GM23338 (cell line): ENCODE results near the gene ZACN. TPM values are rescaled to one million over a fixed set of nuclear protein-coding genes. Genes with fewer than 3 reads are reported as not detected.

Experiments
- ATAC-seq: fragments of 200-7000 bp; cut with Tn5 transposase; 3 replicates; pipeline ENCODE4 v1.9.1; 2020
- DNase-seq: peaks from one replicate; pipeline ENCODE4 v3.0.0-alpha.2; 2015; ENCODE audit warnings: low spot score
- H2AFZ ChIP-seq: fragments of 200-600 bp; sonication (generic); 2 replicates; pipeline ENCODE4 v1.8.0; 2016; ENCODE audit warnings: antibody characterized with exemption, mild to moderate bottlenecking, moderate library complexity
- H3F3A ChIP-seq: fragments of 200-600 bp; sonication (generic); replicated peaks from 2 replicates; pipeline ENCODE4 v1.8.0; 2017; ENCODE audit warnings: antibody characterized with exemption, mixed run types, low read depth
- H3K27ac ChIP-seq: fragments of 200-600 bp; sonication (generic); 2 replicates; pipeline ENCODE4 v1.6.1; 2016; ENCODE audit warnings: low read depth
- H3K27me3 ChIP-seq: fragments of 200-600 bp; sonication (generic); 2 replicates; pipeline ENCODE4 v1.8.0; 2016; ENCODE audit warnings: mild to moderate bottlenecking, mixed run types, moderate library complexity; ENCODE audit not compliant: insufficient read depth
- H3K36me3 ChIP-seq: fragments of 200-600 bp; sonication (generic); 2 replicates; pipeline ENCODE4 v1.8.0; 2016; ENCODE audit warnings: mild to moderate bottlenecking; ENCODE audit not compliant: insufficient read depth
- H3K4me1 ChIP-seq: fragments of 200-600 bp; sonication (generic); 2 replicates; pipeline ENCODE4 v1.8.0; 2016; ENCODE audit warnings: mild to moderate bottlenecking, moderate library complexity; ENCODE audit not compliant: insufficient read depth
- H3K4me2 ChIP-seq: fragments of 200-600 bp; sonication (generic); 2 replicates; pipeline ENCODE4 v1.7.1; 2017; ENCODE audit warnings: mixed run types
- H3K4me3 ChIP-seq: fragments of 200-600 bp; sonication (generic); 2 replicates; pipeline ENCODE4 v1.6.1; 2016; ENCODE audit warnings: mixed run types
- H3K79me2 ChIP-seq: fragments of 200-600 bp; sonication (generic); replicated peaks from 2 replicates; pipeline ENCODE4 v1.8.0; 2017; ENCODE audit warnings: mild to moderate bottlenecking; ENCODE audit not compliant: insufficient read depth
- H3K9me2 ChIP-seq: fragments of 200-600 bp; sonication (generic); 2 replicates; pipeline ENCODE4 v1.8.0; 2017; ENCODE audit not compliant: insufficient read depth
- H4K20me1 ChIP-seq: fragments of 200-600 bp; sonication (generic); replicated peaks from 2 replicates; pipeline ENCODE4 v1.8.0; 2017; ENCODE audit warnings: mild to moderate bottlenecking; ENCODE audit not compliant: insufficient read depth
- H3K27ac Mint-ChIP-seq: 2 replicates; pipeline ENCODE4 v1.8.0; 2020; ENCODE audit warnings: inconsistent platforms, mild to moderate bottlenecking, moderate library complexity, mixed read lengths
- H3K27me3 Mint-ChIP-seq: 3 replicates; pipeline ENCODE4 v1.8.0; 2022; ENCODE audit warnings: low read depth, mild to moderate bottlenecking, moderate library complexity, mixed read lengths, inconsistent platforms; ENCODE audit not compliant: insufficient read depth, poor library complexity
- H3K36me3 Mint-ChIP-seq: 3 replicates; pipeline ENCODE4 v1.8.0; 2021; ENCODE audit warnings: low read depth, mild to moderate bottlenecking, inconsistent platforms, moderate library complexity, mixed read lengths
- H3K4me1 Mint-ChIP-seq: 3 replicates; pipeline ENCODE4 v1.8.0; 2020; ENCODE audit warnings: mild to moderate bottlenecking, inconsistent platforms, mixed read lengths
- H3K4me3 Mint-ChIP-seq: 3 replicates; pipeline ENCODE4 v1.8.0; 2021; ENCODE audit warnings: moderate library complexity, mild to moderate bottlenecking, inconsistent platforms, mixed read lengths
- H3K9me3 Mint-ChIP-seq: 3 replicates; pipeline ENCODE4 v1.8.0; 2020; ENCODE audit warnings: moderate library complexity, mild to moderate bottlenecking, inconsistent platforms, mixed read lengths
- JUNB ChIP-seq: IDR thresholded peaks from one replicate; pipeline ENCODE4 v1.6.1; 2016; ENCODE audit warnings: antibody characterized with exemption; ENCODE audit not compliant: unreplicated experiment
- NANOG ChIP-seq: IDR thresholded peaks from 2 replicates; pipeline ENCODE4 v1.6.1; 2016; ENCODE audit warnings: antibody characterized with exemption, borderline replicate concordance
- POLR2AphosphoS5 ChIP-seq: IDR thresholded peaks from 2 replicates; pipeline ENCODE4 v1.6.1; 2016; ENCODE audit warnings: antibody characterized with exemption, low read depth
- ZNF114 ChIP-seq: fragments of 250-450 bp; sonication (Bioruptor Pico); IDR thresholded peaks from 2 replicates; pipeline ENCODE4 v1.5.0; 2020; ENCODE audit warnings: mild to moderate bottlenecking, moderate library complexity
- polyA plus RNA-seq: library from polyadenylated mRNA; unstranded; fragments of >200 nt; fragmentation: Nextera tagmentation; extraction: Ambion mirVana; gene quantifications from 2 replicates; pipeline ENCODE4 v1.2.1, GENCODE V29; 2016
- total RNA-seq: library from RNA; depleted of rRNA; stranded (reverse); fragments of >200 nt; shearing (Covaris generic); gene quantifications from 2 replicates; pipeline ENCODE4 v1.2.3, GENCODE V29; 2014
- TF ChIP-seq, protein P1 (sequence below): fragments of 250-450 bp; sonication (Bioruptor Pico); IDR thresholded peaks from 2 replicates; pipeline ENCODE4 v1.5.0; 2020; ENCODE audit warnings: mild to moderate bottlenecking, moderate library complexity

ZACN gene
- total and polyA plus RNA-seq, 2 experiments from 2014 or later, result 0.47 TPM; not detected in 1

DNA sequence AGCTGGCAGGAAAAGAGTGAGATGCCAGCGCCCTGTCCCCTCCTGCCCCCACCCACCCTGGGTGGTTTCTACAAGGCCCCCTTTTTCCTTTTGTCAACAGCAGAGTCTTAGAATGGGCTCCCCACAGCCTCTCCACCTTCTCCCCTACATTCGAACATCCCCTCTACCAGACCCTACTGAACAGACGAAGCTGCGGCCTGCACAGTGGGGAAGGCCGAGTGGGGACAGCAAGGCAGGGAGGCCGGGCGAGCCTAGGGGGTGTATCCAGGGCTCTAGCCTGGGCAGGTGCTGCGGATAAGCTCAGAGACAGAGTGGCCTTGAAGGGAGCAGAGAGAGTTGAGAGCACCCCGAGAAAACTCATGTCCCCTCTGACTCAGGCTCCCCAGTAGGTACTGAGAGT, 7.4 kb downstream of the ZACN start (continued):
- TF ChIP-seq, protein P1, sequence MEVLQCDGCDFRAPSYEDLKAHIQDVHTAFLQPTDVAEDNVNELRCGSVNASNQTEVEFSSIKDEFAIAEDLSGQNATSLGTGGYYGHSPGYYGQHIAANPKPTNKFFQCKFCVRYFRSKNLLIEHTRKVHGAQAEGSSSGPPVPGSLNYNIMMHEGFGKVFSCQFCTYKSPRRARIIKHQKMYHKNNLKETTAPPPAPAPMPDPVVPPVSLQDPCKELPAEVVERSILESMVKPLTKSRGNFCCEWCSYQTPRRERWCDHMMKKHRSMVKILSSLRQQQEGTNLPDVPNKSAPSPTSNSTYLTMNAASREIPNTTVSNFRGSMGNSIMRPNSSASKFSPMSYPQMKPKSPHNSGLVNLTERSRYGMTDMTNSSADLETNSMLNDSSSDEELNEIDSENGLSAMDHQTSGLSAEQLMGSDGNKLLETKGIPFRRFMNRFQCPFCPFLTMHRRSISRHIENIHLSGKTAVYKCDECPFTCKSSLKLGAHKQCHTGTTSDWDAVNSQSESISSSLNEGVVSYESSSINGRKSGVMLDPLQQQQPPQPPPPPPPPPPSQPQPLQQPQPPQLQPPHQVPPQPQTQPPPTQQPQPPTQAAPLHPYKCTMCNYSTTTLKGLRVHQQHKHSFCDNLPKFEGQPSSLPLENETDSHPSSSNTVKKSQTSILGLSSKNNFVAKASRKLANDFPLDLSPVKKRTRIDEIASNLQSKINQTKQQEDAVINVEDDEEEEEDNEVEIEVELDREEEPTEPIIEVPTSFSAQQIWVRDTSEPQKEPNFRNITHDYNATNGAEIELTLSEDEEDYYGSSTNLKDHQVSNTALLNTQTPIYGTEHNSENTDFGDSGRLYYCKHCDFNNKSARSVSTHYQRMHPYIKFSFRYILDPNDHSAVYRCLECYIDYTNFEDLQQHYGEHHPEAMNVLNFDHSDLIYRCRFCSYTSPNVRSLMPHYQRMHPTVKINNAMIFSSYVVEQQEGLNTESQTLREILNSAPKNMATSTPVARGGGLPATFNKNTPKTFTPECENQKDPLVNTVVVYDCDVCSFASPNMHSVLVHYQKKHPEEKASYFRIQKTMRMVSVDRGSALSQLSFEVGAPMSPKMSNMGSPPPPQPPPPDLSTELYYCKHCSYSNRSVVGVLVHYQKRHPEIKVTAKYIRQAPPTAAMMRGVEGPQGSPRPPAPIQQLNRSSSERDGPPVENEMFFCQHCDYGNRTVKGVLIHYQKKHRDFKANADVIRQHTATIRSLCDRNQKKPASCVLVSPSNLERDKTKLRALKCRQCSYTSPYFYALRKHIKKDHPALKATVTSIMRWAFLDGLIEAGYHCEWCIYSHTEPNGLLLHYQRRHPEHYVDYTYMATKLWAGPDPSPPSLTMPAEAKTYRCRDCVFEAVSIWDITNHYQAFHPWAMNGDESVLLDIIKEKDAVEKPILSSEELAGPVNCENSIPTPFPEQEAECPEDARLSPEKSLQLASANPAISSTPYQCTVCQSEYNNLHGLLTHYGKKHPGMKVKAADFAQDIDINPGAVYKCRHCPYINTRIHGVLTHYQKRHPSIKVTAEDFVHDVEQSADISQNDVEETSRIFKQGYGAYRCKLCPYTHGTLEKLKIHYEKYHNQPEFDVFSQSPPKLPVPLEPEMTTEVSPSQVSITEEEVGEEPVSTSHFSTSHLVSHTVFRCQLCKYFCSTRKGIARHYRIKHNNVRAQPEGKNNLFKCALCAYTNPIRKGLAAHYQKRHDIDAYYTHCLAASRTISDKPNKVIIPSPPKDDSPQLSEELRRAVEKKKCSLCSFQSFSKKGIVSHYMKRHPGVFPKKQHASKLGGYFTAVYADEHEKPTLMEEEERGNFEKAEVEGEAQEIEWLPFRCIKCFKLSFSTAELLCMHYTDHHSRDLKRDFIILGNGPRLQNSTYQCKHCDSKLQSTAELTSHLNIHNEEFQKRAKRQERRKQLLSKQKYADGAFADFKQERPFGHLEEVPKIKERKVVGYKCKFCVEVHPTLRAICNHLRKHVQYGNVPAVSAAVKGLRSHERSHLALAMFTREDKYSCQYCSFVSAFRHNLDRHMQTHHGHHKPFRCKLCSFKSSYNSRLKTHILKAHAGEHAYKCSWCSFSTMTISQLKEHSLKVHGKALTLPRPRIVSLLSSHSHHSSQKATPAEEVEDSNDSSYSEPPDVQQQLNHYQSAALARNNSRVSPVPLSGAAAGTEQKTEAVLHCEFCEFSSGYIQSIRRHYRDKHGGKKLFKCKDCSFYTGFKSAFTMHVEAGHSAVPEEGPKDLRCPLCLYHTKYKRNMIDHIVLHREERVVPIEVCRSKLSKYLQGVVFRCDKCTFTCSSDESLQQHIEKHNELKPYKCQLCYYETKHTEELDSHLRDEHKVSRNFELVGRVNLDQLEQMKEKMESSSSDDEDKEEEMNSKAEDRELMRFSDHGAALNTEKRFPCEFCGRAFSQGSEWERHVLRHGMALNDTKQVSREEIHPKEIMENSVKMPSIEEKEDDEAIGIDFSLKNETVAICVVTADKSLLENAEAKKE, result no peak
- no peak for TF ChIP-seq NANOG
- TF ChIP-seq JUNB, result no peak

DNA sequence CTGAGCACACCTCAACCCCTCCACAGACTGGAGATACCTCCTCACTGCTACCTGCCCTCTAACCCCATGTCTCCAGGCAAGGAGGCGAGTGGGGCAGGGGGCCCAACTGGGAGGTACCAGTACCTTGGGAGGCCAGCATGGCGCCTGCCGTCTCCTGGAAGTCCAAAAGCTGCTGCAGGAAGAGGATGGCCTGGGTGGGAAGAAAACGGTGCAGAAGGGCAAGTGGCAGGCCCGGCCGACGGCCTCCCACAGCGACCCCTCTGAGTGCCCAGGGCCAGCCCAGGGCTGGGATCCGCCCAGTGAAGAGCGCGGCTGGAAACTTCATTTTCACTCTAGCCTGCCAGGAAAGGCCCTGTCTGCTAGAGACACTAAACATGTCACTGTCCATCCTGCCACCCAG, 8.5 kb downstream of the ZACN start:
- H3K4me3 ChIP-seq, result no peak overlapping the region
- Mint-ChIP-seq H3K27ac (no peak overlapping the region), H3K36me3 (peaks cover 62% of the 10 kb centered on the region)

More for the DNA sequence above, 8.5 kb downstream of the ZACN start:
- Histone ChIP-seq H3K9me2 (no peaks in the 10 kb centered on the region), H3K4me1 (no peaks in the 10 kb centered on the region), H4K20me1 (no peaks in the 10 kb centered on the region), H3K79me2 (no peaks in the 10 kb centered on the region), H3K27me3 (no peaks in the 10 kb centered on the region), H3K27ac (no peak overlapping the region), H2AFZ (no peak overlapping the region), H3K4me2 (no peak overlapping the region), H3K36me3 (peaks cover 5% of the 10 kb centered on the region; the same call in 1 of the 2 replicates), H3F3A (peaks cover 3% of the 10 kb centered on the region; the same call in 1 of the 2 replicates)
- ATAC-seq (no peak), DNase-seq (no peak)
- Mint-ChIP-seq H3K27me3 (peaks cover 7% of the 10 kb centered on the region), H3K4me3 (no peak overlapping the region), H3K4me1 (no peaks in the 10 kb centered on the region; the same call in 2 of the 3 replicates), H3K9me3 (no peaks in the 10 kb centered on the region)
- TF ChIP-seq POLR2AphosphoS5 (no peak), ZNF114 (CRISPR knock-in tag) (no peak)
